HG03439 (cell line): ENCODE data around the gene GATAD2B.

Experiments used
- ATAC-seq: cut with Tn5 transposase; IDR thresholded peaks from one replicate; pipeline ENCODE4 v1.9.1; 2021; ENCODE audit warnings: mild to moderate bottlenecking, moderate library complexity; ENCODE audit not compliant: unreplicated experiment

Gene GATAD2B

GRCh38 chr1:153951801-153952200 is 29.0 kb upstream of the GATAD2B start:
- ATAC-seq, result no peak

- ATAC-seq, result no peak
These were observed 28.4 kb upstream of the GATAD2B start for GRCh38 chr1:153951183-153951582.

GRCh38 chr1:153946622-153947241 is 24.0 kb upstream of the GATAD2B start, which contains the start of gene DENND4B:
TSS of gene DENND4B (minus strand) at chr1:153946718. CDS start at chr1:153944374, 2,344 bp downstream.
- peak; percentile 62 for ATAC-seq

GRCh38 chr1:153945795-153946621 is 23.2 kb upstream of the GATAD2B start:
- ATAC-seq, result peak; percentile 59

GRCh38 chr1:153945131-153945794 is 22.5 kb upstream of the GATAD2B start:
- ATAC-seq, result no peak

- ATAC-seq, result no peak
These were observed 22.0 kb upstream of the GATAD2B start for GRCh38 chr1:153944827-153945117.

GRCh38 chr1:153944005-153944826 is 21.4 kb upstream of the GATAD2B start:
- no peak for ATAC-seq

- no peak for ATAC-seq
These were observed 20.2 kb upstream of the GATAD2B start for GRCh38 chr1:153942766-153943549.

GRCh38 chr1:153941826-153942725 is 19.3 kb upstream of the GATAD2B start:
- no peak for ATAC-seq

GRCh38 chr1:153940756-153941155 is 18.0 kb upstream of the GATAD2B start:
- no peak for ATAC-seq

- ATAC-seq, result no peak
These were observed 16.7 kb upstream of the GATAD2B start for GRCh38 chr1:153939476-153939875.

GRCh38 chr1:153938996-153939395 is 16.2 kb upstream of the GATAD2B start:
- ATAC-seq, result no peak

GRCh38 chr1:153937331-153937730 is 14.6 kb upstream of the GATAD2B start:
- no peak for ATAC-seq

GRCh38 chr1:153936011-153936802 is 13.4 kb upstream of the GATAD2B start:
- no peak for ATAC-seq

- no peak for ATAC-seq
These were observed 12.0 kb upstream of the GATAD2B start for GRCh38 chr1:153934746-153935145.

GRCh38 chr1:153933955-153934354 is 11.2 kb upstream of the GATAD2B start:
- ATAC-seq, result no peak

- ATAC-seq, result no peak
These were observed 10.7 kb upstream of the GATAD2B start for GRCh38 chr1:153933430-153933829.
